CD14-positive monocyte (primary cell): Measurements from ENCODE around the gene MSANTD3. TPM values are rescaled to one million over a fixed set of nuclear protein-coding genes. Genes with fewer than 3 reads are reported as not detected.

Experiments
- DNase-seq, 3 donors: peaks; one replicate each; pipeline ENCODE4 v3.0.0-alpha.2; 2011 to 2022
- H2AFZ ChIP-seq: 2 replicates; pipeline ENCODE4 v1.6.0; 2012; ENCODE audit warnings: mild to moderate bottlenecking, low read depth, low read length, inconsistent platforms; ENCODE audit not compliant: insufficient read depth, poor library complexity, severe bottlenecking
- H3K27ac ChIP-seq, 2 donors: 1 replicate in 1 of 2; 2 replicates in 1 of 2; pipeline ENCODE4 v1.5.1; 2012 to 2013; ENCODE audit warnings: low read length in 2 of 2, control low read depth in 1 of 2, inconsistent platforms in 1 of 2, low read depth in 1 of 2, mild to moderate bottlenecking in 1 of 2
- H3K27me3 ChIP-seq, 2 donors: one replicate each; pipeline versions ENCODE4 v1.6.0 to v1.6.1; 2011 to 2013; ENCODE audit warnings: low read length in 2 of 2; ENCODE audit not compliant: control insufficient read depth in 2 of 2, insufficient read depth in 2 of 2
- H3K36me3 ChIP-seq, 2 donors: replicated peaks in 1 of 2; 1 replicate in 1 of 2; 2 replicates in 1 of 2; pipeline versions ENCODE4 v1.5.1 to v1.6.1; 2012 to 2013; ENCODE audit warnings: low read length in 2 of 2, control low read depth in 1 of 2, inconsistent platforms in 1 of 2, mild to moderate bottlenecking in 1 of 2; ENCODE audit not compliant: insufficient read depth in 2 of 2, control insufficient read depth in 1 of 2
- H3K4me1 ChIP-seq, 2 donors: 1 replicate in 1 of 2; 2 replicates in 1 of 2; pipeline versions ENCODE4 v1.5.1 to v1.6.1; 2012 to 2013; ENCODE audit warnings: low read length in 2 of 2, control low read depth in 1 of 2, inconsistent platforms in 1 of 2, mild to moderate bottlenecking in 1 of 2, moderate library complexity in 1 of 2; ENCODE audit not compliant: insufficient read depth in 2 of 2, control insufficient read depth in 1 of 2
- H3K4me2 ChIP-seq: replicated peaks from 2 replicates; pipeline ENCODE3; 2012; ENCODE audit warnings: low read length, moderate library complexity, mild to moderate bottlenecking; ENCODE audit not compliant: poor library complexity, severe bottlenecking; ENCODE audit errors: extremely low read depth
- H3K4me3 ChIP-seq, 3 experiments: fragments of 200-600 bp in 1 of 3; sonication (generic) in 1 of 3; replicated peaks in 1 of 3; 1 replicate in 2 of 3; 2 replicates in 1 of 3; pipeline ENCODE4 v1.5.1; 2011 to 2013; ENCODE audit warnings: low read length in 3 of 3, mild to moderate bottlenecking in 3 of 3, control low read depth in 2 of 3, low read depth in 2 of 3, inconsistent platforms in 1 of 3, moderate library complexity in 1 of 3
- H3K79me2 ChIP-seq: 2 replicates; pipeline ENCODE4 v1.6.0; 2012; ENCODE audit warnings: mild to moderate bottlenecking, control low read depth, inconsistent platforms, low read length, moderate library complexity; ENCODE audit not compliant: insufficient read depth
- H3K9ac ChIP-seq: 2 replicates; pipeline ENCODE4 v1.6.0; 2017; ENCODE audit warnings: low read length, mild to moderate bottlenecking; ENCODE audit not compliant: insufficient read depth, poor library complexity, severe bottlenecking
- H3K9me3 ChIP-seq, 2 donors: replicated peaks in 1 of 2; 1 replicate in 1 of 2; 2 replicates in 1 of 2; pipeline versions ENCODE4 v1.5.1 to v1.6.1; 2012 to 2013; ENCODE audit warnings: low read length in 2 of 2, control low read depth in 1 of 2; ENCODE audit not compliant: control insufficient read depth in 1 of 2, insufficient read depth in 1 of 2
- H4K20me1 ChIP-seq: 2 replicates; pipeline ENCODE4 v1.6.0; 2012; ENCODE audit warnings: mild to moderate bottlenecking, low read length, control low read depth, moderate library complexity; ENCODE audit not compliant: insufficient read depth
- H3K27ac Mint-ChIP-seq, 7 donors: one replicate each; pipeline ENCODE4 v1.8.0; 2020; ENCODE audit warnings: mild to moderate bottlenecking in 7 of 7, mixed read lengths in 7 of 7, moderate library complexity in 6 of 7, inconsistent platforms in 2 of 7
- H3K27me3 Mint-ChIP-seq, 3 donors: one replicate each; pipeline ENCODE4 v1.8.0; 2021 to 2022; ENCODE audit warnings: low read depth in 3 of 3, mild to moderate bottlenecking in 3 of 3, mixed read lengths in 3 of 3, moderate library complexity in 3 of 3, inconsistent platforms in 1 of 3
- H3K36me3 Mint-ChIP-seq, 2 donors: one replicate each; pipeline ENCODE4 v1.8.0; 2020; ENCODE audit warnings: mixed read lengths in 2 of 2, inconsistent platforms in 1 of 2, mild to moderate bottlenecking in 1 of 2
- H3K4me1 Mint-ChIP-seq: one replicate; pipeline ENCODE4 v1.8.0; 2020; ENCODE audit warnings: mild to moderate bottlenecking, mixed read lengths
- H3K4me3 Mint-ChIP-seq, 2 donors: one replicate each; pipeline ENCODE4 v1.8.0; 2020; ENCODE audit warnings: mild to moderate bottlenecking in 2 of 2, mixed read lengths in 2 of 2, moderate library complexity in 1 of 2
- H3K9me3 Mint-ChIP-seq, 7 donors: one replicate each; pipeline ENCODE4 v1.8.0; 2020 to 2022; ENCODE audit warnings: mixed read lengths in 7 of 7, mild to moderate bottlenecking in 6 of 7, moderate library complexity in 6 of 7, inconsistent platforms in 2 of 7
- WGBS: methylation state at CpG from one replicate; pipeline ENCODE4 v1.1.5; 2013; ENCODE audit warnings: missing lambda C conversion rate; ENCODE audit not compliant: insufficient coverage; 5-methylcytosine and 5-hydroxymethylcytosine counted together
- intact Hi-C, 2 donors: fragments of 100-400 bp; cut with micrococcal nuclease; formaldehyde crosslinking; loops; one replicate each; pipeline versions ENCODE4 v1.15.0 to v1.15.1; 2023
- polyA plus RNA-seq, 3 donors: library from polyadenylated mRNA; depleted of rRNA in 1 of 3; unstranded in 2 of 3; stranded (reverse) in 1 of 3; fragments of 300-500 nt in 2 of 3; fragments of >200 nt in 1 of 3; fragmentation: Illumina TruSeq in 2 of 3; gene quantifications; 1 replicate in 2 of 3; 2 replicates in 1 of 3; pipeline ENCODE4 v1.2.3, GENCODE V29; 2012 to 2021
- TF ChIP-seq, protein P1 (sequence below): fragments of 200-600 bp; IDR thresholded peaks from one replicate; pipeline ENCODE4 v1.8.0; 2022; ENCODE audit warnings: antibody characterized with exemption, mild to moderate bottlenecking

MSANTD3 gene
- polyA plus RNA-seq, 3 donors, result 0.82 to 1.7 (median 1.1) TPM

DNA sequence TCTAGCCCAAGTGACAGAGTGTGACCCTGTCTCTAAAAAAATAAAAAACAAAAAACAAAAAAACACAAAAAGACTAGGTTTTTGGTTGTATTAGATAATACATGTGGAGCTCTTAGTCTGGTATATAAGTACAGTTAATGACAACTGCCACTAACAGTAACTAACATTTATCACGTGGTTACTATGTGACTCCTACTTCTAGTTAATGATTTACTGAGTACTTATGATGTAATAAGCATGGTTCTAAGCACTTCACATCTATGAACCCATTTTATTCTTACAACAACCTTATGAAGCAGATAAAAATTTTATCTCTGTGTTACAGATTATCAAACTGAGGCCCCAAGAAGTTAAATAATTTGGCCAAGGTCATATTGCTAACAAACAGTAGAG is 39.9 kb downstream of the MSANTD3 start:
- no peaks in the 10 kb centered on the region for H3K36me3 Mint-ChIP-seq
- peaks cover 13 to 24% (median 19%) of the 10 kb centered on the region in 3 donors for H3K27me3 Mint-ChIP-seq
- H3K4me3 ChIP-seq, result no peak overlapping the region
- intact Hi-C loops, result no loop called here
- H2AFZ ChIP-seq, result no peak overlapping the region
- H3K79me2 ChIP-seq, result no peaks in the 10 kb centered on the region
- H3K27me3 ChIP-seq, result peaks cover 7 to 19% of the 10 kb centered on the region in 2 donors
- H3K4me1 Mint-ChIP-seq, result no peaks in the 10 kb centered on the region
- H3K4me2 ChIP-seq, result no peak overlapping the region
- H3K4me3 Mint-ChIP-seq, result no peak overlapping the region
- H3K27ac Mint-ChIP-seq, result no peak overlapping the region
- DNase-seq, result no peak
- WGBS, result no CpG with 5 or more reads among the region's 1 CpG
- no peaks in the 10 kb centered on the region for H3K36me3 ChIP-seq
- no peak overlapping the region for H3K27ac ChIP-seq
- H3K9ac ChIP-seq, result no peak overlapping the region
- no peaks in the 10 kb centered on the region for H3K9me3 ChIP-seq
- TF ChIP-seq, protein P1, sequence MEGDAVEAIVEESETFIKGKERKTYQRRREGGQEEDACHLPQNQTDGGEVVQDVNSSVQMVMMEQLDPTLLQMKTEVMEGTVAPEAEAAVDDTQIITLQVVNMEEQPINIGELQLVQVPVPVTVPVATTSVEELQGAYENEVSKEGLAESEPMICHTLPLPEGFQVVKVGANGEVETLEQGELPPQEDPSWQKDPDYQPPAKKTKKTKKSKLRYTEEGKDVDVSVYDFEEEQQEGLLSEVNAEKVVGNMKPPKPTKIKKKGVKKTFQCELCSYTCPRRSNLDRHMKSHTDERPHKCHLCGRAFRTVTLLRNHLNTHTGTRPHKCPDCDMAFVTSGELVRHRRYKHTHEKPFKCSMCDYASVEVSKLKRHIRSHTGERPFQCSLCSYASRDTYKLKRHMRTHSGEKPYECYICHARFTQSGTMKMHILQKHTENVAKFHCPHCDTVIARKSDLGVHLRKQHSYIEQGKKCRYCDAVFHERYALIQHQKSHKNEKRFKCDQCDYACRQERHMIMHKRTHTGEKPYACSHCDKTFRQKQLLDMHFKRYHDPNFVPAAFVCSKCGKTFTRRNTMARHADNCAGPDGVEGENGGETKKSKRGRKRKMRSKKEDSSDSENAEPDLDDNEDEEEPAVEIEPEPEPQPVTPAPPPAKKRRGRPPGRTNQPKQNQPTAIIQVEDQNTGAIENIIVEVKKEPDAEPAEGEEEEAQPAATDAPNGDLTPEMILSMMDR, result no peak
- no peaks in the 10 kb centered on the region for H3K9me3 Mint-ChIP-seq
- no peaks in the 10 kb centered on the region for H4K20me1 ChIP-seq
- no peaks in the 10 kb centered on the region for H3K4me1 ChIP-seq

DNA sequence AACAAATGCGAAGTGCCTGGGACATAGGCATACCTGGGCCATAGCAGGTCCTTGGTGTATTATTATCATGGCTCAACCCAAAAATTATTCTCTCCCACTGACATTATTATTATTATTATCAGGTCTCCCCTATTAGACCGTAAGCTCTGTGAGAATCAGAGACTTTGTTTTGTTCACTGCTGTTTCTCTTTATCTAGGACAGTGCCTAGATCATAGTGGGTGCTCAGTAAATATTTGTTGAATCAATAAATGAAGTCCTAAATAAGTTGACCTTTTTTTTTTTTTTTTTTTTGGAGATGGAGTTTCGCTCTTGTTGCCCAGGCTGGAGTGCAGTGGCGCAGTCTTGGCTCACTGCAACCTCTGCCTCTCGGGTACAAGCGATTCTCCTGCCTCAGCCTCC is 41.1 kb downstream of the MSANTD3 start:
- no peaks in the 10 kb centered on the region for H3K36me3 Mint-ChIP-seq
- no peaks in the 10 kb centered on the region for H3K9me3 Mint-ChIP-seq
- no peak overlapping the region for H3K4me3 Mint-ChIP-seq

More for the DNA sequence above, 41.1 kb downstream of the MSANTD3 start:
- intact Hi-C loops, result no loop called here
- no peak overlapping the region for H3K4me3 ChIP-seq
- Mint-ChIP-seq H3K4me1 (peaks cover 4% of the 10 kb centered on the region), H3K27ac (no peak overlapping the region), H3K27me3 (peaks cover 18 to 32% (median 27%) of the 10 kb centered on the region in 3 donors)
- H3K79me2 ChIP-seq, result no peaks in the 10 kb centered on the region
- peaks cover 15 to 29% of the 10 kb centered on the region in 2 donors for H3K27me3 ChIP-seq
- no peaks in the 10 kb centered on the region for H4K20me1 ChIP-seq
- DNase-seq, result no peak
- peaks cover 3 to 6% of the 10 kb centered on the region in 2 donors for H3K4me1 ChIP-seq
- no peaks in the 10 kb centered on the region for H3K9me3 ChIP-seq
- H2AFZ ChIP-seq, result no peak overlapping the region
- no peak overlapping the region for H3K27ac ChIP-seq
- 90% methylated on average over 4 of the region's 6 CpGs for WGBS
- H3K36me3 ChIP-seq, result no peaks in the 10 kb centered on the region
- no peak overlapping the region for H3K9ac ChIP-seq
- TF ChIP-seq, protein P1, result no peak
- no peak overlapping the region for H3K4me2 ChIP-seq
